Neuronal stem cell (in vitro differentiated cells): ENCODE results near the gene ARHGEF4.

Source experiments
- DNase-seq: peaks from one replicate; pipeline ENCODE4 v3.0.0-alpha.2; 2013; ENCODE audit warnings: low spot score
- H2AFZ ChIP-seq: one replicate; pipeline ENCODE4 v1.6.1; 2013; ENCODE audit warnings: mild to moderate bottlenecking, low read length, inconsistent platforms
- H2AK5ac ChIP-seq: 2 replicates; pipeline ENCODE4 v1.6.1; 2013; ENCODE audit warnings: low read depth, mild to moderate bottlenecking, inconsistent platforms, low read length, moderate library complexity, mixed read lengths
- H2BK120ac ChIP-seq: 2 replicates; pipeline ENCODE4 v1.6.1; 2013; ENCODE audit warnings: low read depth, mild to moderate bottlenecking, inconsistent platforms, low read length, moderate library complexity, mixed read lengths
- H2BK12ac ChIP-seq: one replicate; pipeline ENCODE4 v1.6.1; 2013; ENCODE audit warnings: low read length, inconsistent platforms
- H2BK15ac ChIP-seq: 2 replicates; pipeline ENCODE4 v1.6.1; 2013; ENCODE audit warnings: mild to moderate bottlenecking, low read length, inconsistent platforms, mixed read lengths
- H2BK5ac ChIP-seq: one replicate; pipeline ENCODE4 v1.6.1; 2013; ENCODE audit warnings: inconsistent platforms, mild to moderate bottlenecking, low read length, moderate library complexity
- H3K14ac ChIP-seq: one replicate; pipeline ENCODE4 v1.6.1; 2013; ENCODE audit warnings: low read length, inconsistent platforms
- H3K18ac ChIP-seq: 2 replicates; pipeline ENCODE4 v1.6.1; 2013; ENCODE audit warnings: low read length, inconsistent platforms
- H3K23ac ChIP-seq: 2 replicates; pipeline ENCODE4 v1.6.1; 2013; ENCODE audit warnings: low read depth, mild to moderate bottlenecking, mixed read lengths, low read length, inconsistent platforms; ENCODE audit not compliant: poor library complexity
- H3K27ac ChIP-seq: replicated peaks from 3 replicates; pipeline ENCODE4 v1.5.1; 2013; ENCODE audit warnings: low read length, inconsistent platforms
- H3K27me3 ChIP-seq, 3 experiments: 2 replicates each; pipeline ENCODE4 v1.6.1; 2013; ENCODE audit warnings: low read length in 3 of 3, mild to moderate bottlenecking in 2 of 3, inconsistent platforms in 1 of 3, low read depth in 1 of 3, mixed read lengths in 1 of 3, moderate library complexity in 1 of 3; ENCODE audit not compliant: control insufficient read depth in 3 of 3, insufficient read depth in 3 of 3
- H3K36me3 ChIP-seq, 2 donors: replicated peaks in 1 of 2; 2 replicates each; pipeline ENCODE4 v1.6.1; 2013; ENCODE audit warnings: low read length in 2 of 2; ENCODE audit not compliant: control insufficient read depth in 2 of 2, insufficient read depth in 2 of 2
- H3K4ac ChIP-seq: 2 replicates; pipeline ENCODE4 v1.6.1; 2013; ENCODE audit warnings: inconsistent platforms, mild to moderate bottlenecking, low read length, moderate library complexity
- H3K4me1 ChIP-seq, 2 donors: 1 replicate in 1 of 2; 2 replicates in 1 of 2; pipeline ENCODE4 v1.6.1; 2013; ENCODE audit warnings: low read length in 2 of 2, low read depth in 1 of 2; ENCODE audit not compliant: control insufficient read depth in 2 of 2, insufficient read depth in 1 of 2
- H3K4me2 ChIP-seq: one replicate; pipeline ENCODE4 v1.6.1; 2013; ENCODE audit warnings: mild to moderate bottlenecking, low read length, inconsistent platforms; ENCODE audit not compliant: insufficient read depth, poor library complexity, severe bottlenecking
- H3K4me3 ChIP-seq, 2 donors: 2 replicates each; pipeline ENCODE4 v1.5.1; 2013; ENCODE audit warnings: low read length in 2 of 2, mild to moderate bottlenecking in 2 of 2, inconsistent platforms in 1 of 2, moderate library complexity in 1 of 2
- H3K79me1 ChIP-seq: one replicate; pipeline ENCODE4 v1.6.1; 2013; ENCODE audit warnings: low read depth, mild to moderate bottlenecking, inconsistent platforms, low read length, moderate library complexity
- H3K9ac ChIP-seq: one replicate; pipeline ENCODE4 v1.6.1; 2013; ENCODE audit warnings: mild to moderate bottlenecking, low read depth, low read length, inconsistent platforms; ENCODE audit not compliant: poor library complexity
- H3K9me3 ChIP-seq, 2 donors: replicated peaks in 1 of 2; 2 replicates each; pipeline versions ENCODE3 to v1.6.1; 2013; ENCODE audit warnings: low read length in 2 of 2, mild to moderate bottlenecking in 2 of 2, inconsistent platforms in 1 of 2, low read depth in 1 of 2, mixed read lengths in 1 of 2, moderate library complexity in 1 of 2; ENCODE audit not compliant: control insufficient read depth in 2 of 2, insufficient read depth in 1 of 2
- H4K8ac ChIP-seq: one replicate; pipeline ENCODE4 v1.6.1; 2013; ENCODE audit warnings: low read depth, mild to moderate bottlenecking, inconsistent platforms, low read length, moderate library complexity
- H4K91ac ChIP-seq: one replicate; pipeline ENCODE4 v1.6.1; 2013; ENCODE audit warnings: low read length, low read depth, mild to moderate bottlenecking, inconsistent platforms; ENCODE audit not compliant: poor library complexity
- WGBS, 2 donors: extraction: QIAGEN DNeasy Blood & Tissue Kit; methylation state at CpG; one replicate each; pipeline ENCODE4 v1.1.7; 2013; ENCODE audit warnings: missing lambda C conversion rate in 2 of 2, mixed read lengths in 1 of 2; ENCODE audit not compliant: insufficient read length in 2 of 2, insufficient replicate concordance in 1 of 2; ENCODE audit errors: extremely low coverage in 2 of 2; 5-methylcytosine and 5-hydroxymethylcytosine counted together

ARHGEF4 gene

DNA sequence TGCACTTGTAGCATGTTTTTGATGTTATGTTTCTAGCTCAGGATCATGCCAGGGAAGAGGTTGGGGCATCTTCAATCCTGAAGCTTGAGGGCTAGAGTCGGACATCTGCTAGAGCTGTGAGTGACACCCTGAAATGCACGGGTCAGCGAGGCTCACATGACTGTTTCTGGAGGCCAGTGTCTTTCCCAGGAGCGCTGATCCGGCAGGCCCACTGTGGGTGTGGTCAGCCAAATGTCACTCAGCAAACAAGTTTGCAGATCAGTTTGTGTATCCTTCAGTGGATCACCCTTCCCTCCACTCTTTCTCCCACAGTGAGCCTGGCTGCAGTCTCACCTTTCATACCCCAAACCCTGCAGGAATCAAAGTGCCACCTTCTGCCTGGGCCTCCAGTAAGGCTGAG is 23.0 kb upstream of the ARHGEF4 start:
- Histone ChIP-seq H3K14ac (peak overlapping the region; percentile 61), H4K91ac (no peak overlapping the region), H3K27me3 (no peaks in the 10 kb centered on the region), H3K4ac (no peak overlapping the region), H2BK120ac (no peak overlapping the region), H2BK15ac (no peak overlapping the region), H3K4me1 (peaks cover 0 to 8% of the 10 kb centered on the region in 2 donors), H3K4me3 (no peak overlapping the region), H3K23ac (no peak overlapping the region), H2AK5ac (no peak overlapping the region), H3K36me3 (no peaks in the 10 kb centered on the region), H2AFZ (no peak overlapping the region), H3K9ac (no peak overlapping the region), H3K79me1 (no peaks in the 10 kb centered on the region), H3K4me2 (no peak overlapping the region), H3K27ac (no peak overlapping the region), H4K8ac (no peak overlapping the region), H3K9me3 (peaks cover 0 to 1% of the 10 kb centered on the region in 2 donors), H2BK5ac (peak overlapping the region; percentile 56), H2BK12ac (no peak overlapping the region), H3K18ac (peak overlapping the region; percentile 62)
- DNase-seq = no peak
- WGBS, 2 donors = no CpG with 5 or more reads among the region's 5 CpGs

DNA sequence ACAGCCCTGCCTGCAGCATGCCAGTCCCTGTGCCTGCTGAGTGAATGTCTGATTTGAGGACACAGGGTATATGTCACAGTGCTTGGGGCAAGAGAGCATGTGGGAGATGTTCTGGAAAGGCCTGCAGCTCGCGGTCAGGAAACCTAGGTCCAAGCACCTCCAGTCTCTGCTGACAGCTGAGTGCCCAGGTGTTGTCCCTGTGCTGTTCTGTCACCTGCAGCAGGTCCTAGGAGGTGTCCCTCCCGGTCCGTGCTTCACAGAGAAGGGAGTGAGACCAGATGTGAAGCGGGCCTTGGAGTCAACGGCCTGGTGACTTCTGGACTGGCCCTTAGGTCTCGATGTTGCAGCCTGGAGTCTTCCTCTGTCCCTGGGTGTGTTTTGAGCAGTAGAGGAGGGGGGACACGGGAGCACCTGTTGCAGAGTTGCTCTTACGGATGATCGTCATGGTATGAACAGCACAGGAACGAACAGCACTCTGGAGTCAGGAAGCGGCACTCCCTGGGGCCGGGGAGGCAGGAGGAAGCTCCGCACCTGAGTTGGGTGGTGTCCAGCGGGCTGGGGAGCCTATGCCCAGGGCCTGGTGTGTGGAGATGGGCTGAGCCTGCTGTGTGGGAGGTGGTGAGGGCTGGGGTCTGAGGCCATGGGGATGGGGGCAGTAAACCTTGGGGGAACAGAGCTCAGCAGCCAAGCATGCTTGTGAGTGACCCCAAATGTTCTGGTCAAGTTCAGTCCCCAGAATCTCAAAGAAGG is 21.6 kb upstream of the ARHGEF4 start:
- peak overlapping the region; percentile 14 for H2BK120ac ChIP-seq

DNA sequence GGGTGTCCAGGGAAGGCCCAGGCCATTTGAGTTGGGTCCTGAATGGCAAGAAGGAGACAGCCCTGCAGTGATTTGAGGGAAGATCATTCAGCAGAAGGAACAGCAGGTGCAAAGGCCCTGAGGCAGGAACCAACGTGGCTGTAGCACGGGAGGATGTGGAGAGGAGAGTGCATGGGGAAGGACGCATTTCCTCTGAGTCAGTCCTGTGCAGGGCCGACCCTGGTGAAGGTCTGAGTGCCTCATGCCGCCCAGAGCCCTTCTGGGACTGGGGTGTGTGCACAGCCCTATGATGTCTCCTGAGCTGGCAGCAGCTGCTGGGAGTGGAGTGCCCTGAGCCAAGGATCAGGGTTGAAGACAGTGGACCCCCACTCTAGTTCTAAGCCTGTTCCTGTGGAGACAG is 17.9 kb upstream of the ARHGEF4 start:
- no peak overlapping the region for H3K9ac ChIP-seq
- no peak overlapping the region for H3K23ac ChIP-seq
- peak overlapping the region; percentile 93 for H2BK15ac ChIP-seq
- no peak overlapping the region for H3K14ac ChIP-seq
- no peaks in the 10 kb centered on the region for H3K36me3 ChIP-seq
- peak overlapping the region; percentile 95 for H2AK5ac ChIP-seq
- no peak overlapping the region for H2BK12ac ChIP-seq
- H3K79me1 ChIP-seq = no peaks in the 10 kb centered on the region
- no CpG with 5 or more reads among the region's 5 CpGs for WGBS, 2 donors
- H4K91ac ChIP-seq = peak overlapping the region; percentile 87
- H3K27me3 ChIP-seq = no peaks in the 10 kb centered on the region
- H3K4me1 ChIP-seq = peaks cover 0 to 23% of the 10 kb centered on the region in 2 donors
- H3K4ac ChIP-seq = peak overlapping the region; percentile 19
- H4K8ac ChIP-seq = no peak overlapping the region
- no peak overlapping the region for H3K27ac ChIP-seq
- H3K18ac ChIP-seq = peak overlapping the region; percentile 33
- DNase-seq = no peak
- peaks cover 0 to 2% of the 10 kb centered on the region in 2 donors for H3K9me3 ChIP-seq
- H2BK5ac ChIP-seq = peak overlapping the region; percentile 15
- no peak overlapping the region for H3K4me2 ChIP-seq
- H2AFZ ChIP-seq = no peak overlapping the region
- H3K4me3 ChIP-seq = peak overlapping the region in 1 of 2 donors; percentile 1
- H2BK120ac ChIP-seq = peak overlapping the region; percentile 64

More for the DNA sequence above, 21.6 kb upstream of the ARHGEF4 start:
- Histone ChIP-seq H3K18ac (peak overlapping the region; percentile 76), H4K91ac (no peak overlapping the region), H3K36me3 (no peaks in the 10 kb centered on the region), H3K4me3 (no peak overlapping the region), H3K9me3 (peaks cover 0 to 2% of the 10 kb centered on the region in 2 donors), H3K23ac (peak overlapping the region; percentile 8), H3K79me1 (no peaks in the 10 kb centered on the region), H4K8ac (no peak overlapping the region), H3K14ac (no peak overlapping the region), H2AK5ac (peak overlapping the region; percentile 67), H3K9ac (no peak overlapping the region), H2BK12ac (no peak overlapping the region), H3K27ac (no peak overlapping the region), H2AFZ (no peak overlapping the region), H3K4me2 (no peak overlapping the region), H2BK5ac (no peak overlapping the region), H2BK15ac (peak overlapping the region; percentile 49), H3K27me3 (no peaks in the 10 kb centered on the region), H3K4ac (no peak overlapping the region), H3K4me1 (peaks cover 0 to 16% of the 10 kb centered on the region in 2 donors)
- no CpG with 5 or more reads among the region's 15 CpGs for WGBS, 2 donors
- no peak for DNase-seq

DNA sequence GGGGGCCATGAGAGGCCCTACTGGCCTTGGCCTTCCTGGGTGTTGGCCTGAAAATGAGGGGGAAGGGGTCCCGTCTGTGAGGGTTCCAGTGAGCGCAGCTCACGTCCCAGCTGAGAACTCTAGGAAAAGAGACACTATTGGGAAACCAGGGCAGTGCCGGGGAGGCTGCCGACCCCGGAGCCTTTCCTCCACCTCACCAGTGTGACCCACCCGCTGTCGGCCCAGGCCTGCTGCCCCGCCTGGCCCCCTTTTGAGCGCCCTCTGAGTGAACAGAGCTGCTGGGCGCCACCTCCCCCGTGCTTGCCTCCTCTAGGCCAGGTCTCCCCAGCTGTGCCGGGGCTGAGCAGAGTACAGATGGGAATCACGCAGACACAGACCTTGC is 17.5 kb upstream of the ARHGEF4 start:
- H3K18ac ChIP-seq = peak overlapping the region; percentile 99
- no peak for DNase-seq
- peak overlapping the region; percentile 1 for H3K14ac ChIP-seq
- no CpG with 5 or more reads among the region's 14 CpGs for WGBS, 2 donors
- no peak overlapping the region for H4K8ac ChIP-seq
- H3K4me1 ChIP-seq = peaks cover 1 to 22% of the 10 kb centered on the region in 2 donors
- peak overlapping the region; percentile 93 for H2BK15ac ChIP-seq
- peak overlapping the region; percentile 78 for H2BK12ac ChIP-seq
- no peaks in the 10 kb centered on the region for H3K79me1 ChIP-seq
- no peak overlapping the region for H3K4me2 ChIP-seq
- H3K27ac ChIP-seq = no peak overlapping the region
- no peaks in the 10 kb centered on the region for H3K27me3 ChIP-seq
- H3K23ac ChIP-seq = no peak overlapping the region
- no peak overlapping the region for H3K9ac ChIP-seq
- no peak overlapping the region for H2AFZ ChIP-seq
- no peak overlapping the region for H3K4me3 ChIP-seq
- peak overlapping the region; percentile 95 for H2AK5ac ChIP-seq
- peak overlapping the region; percentile 64 for H2BK120ac ChIP-seq
- H3K4ac ChIP-seq = peak overlapping the region; percentile 19
- H2BK5ac ChIP-seq = peak overlapping the region; percentile 15
- H3K9me3 ChIP-seq = peaks cover 0 to 2% of the 10 kb centered on the region in 2 donors
- no peaks in the 10 kb centered on the region for H3K36me3 ChIP-seq
- H4K91ac ChIP-seq = peak overlapping the region; percentile 87
